Activated CD8-positive, alpha-beta T cell treated with anti-CD3 and anti-CD28 coated beads for 36 hours (primary cell): Measurements from ENCODE around the gene NPRL2. TPM values are rescaled to one million over a fixed set of nuclear protein-coding genes. Genes with fewer than 3 reads are reported as not detected.
A peak's percentile ranks its signal among the peaks of the same experiment; 100 is the strongest.

Experiments
- ATAC-seq: fragments of 200-7000 bp; cut with Tn5 transposase; one replicate; pipeline ENCODE4 v1.10.0; 2021; ENCODE audit warnings: mild to moderate bottlenecking, moderate library complexity
- CTCF ChIA-PET: fragments of 350-600 bp; sonication (Branson Sonifier 250); formaldehyde crosslinking; loops from one replicate; lab custom pipeline; 2021; ENCODE audit warnings: antibody characterized with exemption; lab: Charles Lee
- POLR2A ChIA-PET: fragments of 350-600 bp; sonication (Branson Sonifier 250); formaldehyde crosslinking; loops from one replicate; lab custom pipeline; 2021; ENCODE audit warnings: antibody characterized with exemption; lab: Charles Lee
- DNase-seq: peaks from one replicate; pipeline ENCODE4 v3.0.0-alpha.2; 2020
- H3K27ac Mint-ChIP-seq: one replicate; pipeline ENCODE4 v1.8.0; 2021; ENCODE audit warnings: mild to moderate bottlenecking, mixed read lengths
- H3K27me3 Mint-ChIP-seq: one replicate; pipeline ENCODE4 v1.8.0; 2021; ENCODE audit warnings: mixed read lengths
- H3K36me3 Mint-ChIP-seq: one replicate; pipeline ENCODE4 v1.8.0; 2021; ENCODE audit warnings: low read depth, mixed read lengths
- H3K4me1 Mint-ChIP-seq: one replicate; pipeline ENCODE4 v1.8.0; 2021; ENCODE audit warnings: low read depth, mixed read lengths
- H3K4me3 Mint-ChIP-seq: one replicate; pipeline ENCODE4 v1.8.0; 2021; ENCODE audit warnings: mild to moderate bottlenecking, moderate library complexity, mixed read lengths
- H3K9me3 Mint-ChIP-seq: one replicate; pipeline ENCODE4 v1.8.0; 2021; ENCODE audit warnings: mixed read lengths
- intact Hi-C: fragments of 100-400 bp; cut with micrococcal nuclease; formaldehyde crosslinking; loops from one replicate; pipeline ENCODE4 v1.10.0; 2022
- total RNA-seq, 2 experiments: library from RNA; stranded (reverse); gene quantifications; one replicate each; pipeline ENCODE4 v1.2.3, GENCODE V29; 2021
- TF ChIP-seq, protein P1 (sequence below): fragments of 200-600 bp; IDR thresholded peaks from one replicate; pipeline ENCODE4 v1.8.0; 2022; ENCODE audit warnings: antibody characterized with exemption, mild to moderate bottlenecking

Gene NPRL2
- total RNA-seq, 2 experiments from 2014 or later = 41.3 to 44.7 TPM

DNA sequence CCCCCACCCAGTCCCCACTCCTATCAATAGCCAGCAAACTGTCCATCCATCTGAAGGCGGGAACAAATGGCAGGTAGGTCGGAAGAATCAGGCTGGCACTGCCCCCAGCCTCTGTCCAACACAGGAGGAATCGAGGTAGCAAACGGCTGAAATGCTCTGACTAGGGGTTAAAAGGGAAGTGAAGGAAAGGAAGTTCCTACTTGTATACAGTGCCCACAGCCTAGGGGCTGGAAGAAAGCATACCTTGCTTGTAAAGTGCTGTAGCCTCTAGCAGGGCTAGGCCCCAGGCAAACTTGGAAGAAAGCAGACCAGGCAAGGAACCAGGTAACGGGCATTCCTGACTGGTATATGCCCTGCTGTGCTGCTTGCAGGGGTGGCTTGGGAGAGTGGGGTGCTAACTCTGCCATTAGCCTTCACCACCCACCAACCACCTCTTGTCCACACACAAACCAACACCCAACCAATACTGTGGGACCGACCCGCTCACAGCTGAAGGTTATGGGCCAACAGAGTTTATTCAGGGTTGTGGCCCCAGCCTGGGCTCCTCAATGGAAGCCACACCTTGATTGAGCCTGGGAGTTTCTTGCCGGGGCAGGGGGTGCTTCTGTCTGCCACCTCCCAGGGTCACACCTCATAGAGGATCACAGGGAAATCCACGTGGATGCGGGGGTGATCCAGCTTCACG is 24.9 kb downstream of the NPRL2 start:
- DNase-seq (no peak), ATAC-seq (no peak)
- POLR2A ChIA-PET = interaction anchor here (13.4 kb wide), 1 partner anchor 10 kb away, joined by 126 read pairs; the partner anchor contains the start of gene RASSF1
- CTCF ChIA-PET = interaction anchor here (0.8 to 3.0 kb wide), 4 partner anchors 10 to 34 kb away, joined by 3 to 40 read pairs (median 6); partner anchors contain the start of genes HYAL3, IFRD2 and NAA80
- peaks cover 9% of the 10 kb centered on the region for H3K36me3 Mint-ChIP-seq
- no peaks in the 10 kb centered on the region for H3K27me3 Mint-ChIP-seq
- TF ChIP-seq, protein P1, sequence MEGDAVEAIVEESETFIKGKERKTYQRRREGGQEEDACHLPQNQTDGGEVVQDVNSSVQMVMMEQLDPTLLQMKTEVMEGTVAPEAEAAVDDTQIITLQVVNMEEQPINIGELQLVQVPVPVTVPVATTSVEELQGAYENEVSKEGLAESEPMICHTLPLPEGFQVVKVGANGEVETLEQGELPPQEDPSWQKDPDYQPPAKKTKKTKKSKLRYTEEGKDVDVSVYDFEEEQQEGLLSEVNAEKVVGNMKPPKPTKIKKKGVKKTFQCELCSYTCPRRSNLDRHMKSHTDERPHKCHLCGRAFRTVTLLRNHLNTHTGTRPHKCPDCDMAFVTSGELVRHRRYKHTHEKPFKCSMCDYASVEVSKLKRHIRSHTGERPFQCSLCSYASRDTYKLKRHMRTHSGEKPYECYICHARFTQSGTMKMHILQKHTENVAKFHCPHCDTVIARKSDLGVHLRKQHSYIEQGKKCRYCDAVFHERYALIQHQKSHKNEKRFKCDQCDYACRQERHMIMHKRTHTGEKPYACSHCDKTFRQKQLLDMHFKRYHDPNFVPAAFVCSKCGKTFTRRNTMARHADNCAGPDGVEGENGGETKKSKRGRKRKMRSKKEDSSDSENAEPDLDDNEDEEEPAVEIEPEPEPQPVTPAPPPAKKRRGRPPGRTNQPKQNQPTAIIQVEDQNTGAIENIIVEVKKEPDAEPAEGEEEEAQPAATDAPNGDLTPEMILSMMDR = no peak
- no peaks in the 10 kb centered on the region for H3K9me3 Mint-ChIP-seq
- intact Hi-C loops = no loop called here
- H3K27ac Mint-ChIP-seq = no peak overlapping the region
- peaks cover 23% of the 10 kb centered on the region for H3K4me1 Mint-ChIP-seq
- peak overlapping the region; percentile 19 for H3K4me3 Mint-ChIP-seq

DNA sequence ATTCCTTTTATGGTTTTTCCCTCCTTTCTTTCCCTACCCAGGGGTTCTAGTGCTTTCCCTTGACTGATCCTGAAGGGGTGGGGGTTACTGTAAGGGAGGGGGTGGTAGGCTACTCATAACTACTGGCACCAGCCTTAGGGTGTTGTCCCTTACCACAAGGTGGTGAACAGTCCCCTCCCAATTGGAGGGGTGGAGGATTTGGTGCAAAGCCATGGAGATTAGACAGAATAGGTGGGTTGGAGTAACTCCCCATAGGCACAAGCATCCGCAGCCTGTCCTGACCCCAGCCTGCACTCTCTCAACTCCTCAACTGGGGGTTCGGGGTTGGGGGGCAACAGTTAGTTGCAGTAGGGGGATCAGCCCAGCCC is 25.5 kb downstream of the NPRL2 start:
- POLR2A ChIA-PET = interaction anchor here (1.4 to 13.4 kb wide), 2 partner anchors 11 to 50 kb away, joined by 4 to 126 read pairs; partner anchors contain the start of gene RASSF1
- CTCF ChIA-PET = interaction anchor here (0.7 to 3.0 kb wide), 10 partner anchors 10 to 131 kb away, joined by 3 to 40 read pairs (median 6); partner anchors contain the start of genes HYAL1, HYAL3, IFRD2 and NAA80
- H3K27me3 Mint-ChIP-seq = no peaks in the 10 kb centered on the region
- peaks cover 6% of the 10 kb centered on the region for H3K36me3 Mint-ChIP-seq
- H3K4me1 Mint-ChIP-seq = peaks cover 26% of the 10 kb centered on the region
- no peak overlapping the region for H3K4me3 Mint-ChIP-seq
- DNase-seq (no peak), ATAC-seq (no peak)
- TF ChIP-seq, protein P1 = no peak
- intact Hi-C loops = no loop called here
- no peak overlapping the region for H3K27ac Mint-ChIP-seq
- H3K9me3 Mint-ChIP-seq = no peaks in the 10 kb centered on the region

- Mint-ChIP-seq H3K4me1 (peaks cover 31% of the 10 kb centered on the region), H3K36me3 (peaks cover 4% of the 10 kb centered on the region), H3K9me3 (no peaks in the 10 kb centered on the region), H3K4me3 (no peak overlapping the region), H3K27ac (no peak overlapping the region), H3K27me3 (no peaks in the 10 kb centered on the region)
- ATAC-seq (peak; percentile 50), DNase-seq (peak; percentile 84)
- ChIA-PET POLR2A (interaction anchor here (0.8 to 13.4 kb wide), 3 partner anchors 11 to 49 kb away, joined by 3 to 126 read pairs (median 4); partner anchors contain the start of gene RASSF1), CTCF (interaction anchor here (0.6 to 3.0 kb wide), 21 partner anchors 10 to 130 kb away, joined by 3 to 40 read pairs (median 4); partner anchors contain the start of genes CYB561D2, HYAL1, HYAL3 and IFRD2)
- intact Hi-C loops = no loop called here
- TF ChIP-seq, protein P1 = peak; percentile 84
These were observed 26.0 kb downstream of the NPRL2 start for GRCh38 chr3:50324351-50325112.

- Mint-ChIP-seq H3K4me1 (peaks cover 37% of the 10 kb centered on the region), H3K27ac (peak overlapping the region; percentile 17), H3K9me3 (no peaks in the 10 kb centered on the region), H3K36me3 (peaks cover 5% of the 10 kb centered on the region), H3K27me3 (no peaks in the 10 kb centered on the region), H3K4me3 (no peak overlapping the region)
- intact Hi-C loops = no loop called here
- TF ChIP-seq, protein P1 = no peak
- ChIA-PET CTCF (interaction anchor here (0.6 to 3.0 kb wide), 20 partner anchors 9 to 129 kb away, joined by 3 to 40 read pairs (median 4); partner anchors contain the start of genes CYB561D2, HYAL1, HYAL3 and IFRD2), POLR2A (interaction anchor here (0.5 to 13.4 kb wide), 5 partner anchors 12 to 229 kb away, joined by 3 to 126 read pairs (median 4); partner anchors contain the start of genes CYB561D2, NPRL2 and RASSF1)
- ATAC-seq = no peak
- no peak for DNase-seq
These were observed 26.9 kb downstream of the NPRL2 start for GRCh38 chr3:50323614-50324199.
